HEK293 (cell line): Measurements from ENCODE around the gene EIF2B5.

Experiments used
- CTCF ChIA-PET: fragments of 350-600 bp; formaldehyde crosslinking; extraction: SDS; loops from one replicate; lab custom pipeline; 2021; ENCODE audit warnings: antibody characterized with exemption; lab: Yijun Ruan, JAX
- POLR2A ChIA-PET: fragments of 300-600 bp; formaldehyde crosslinking; extraction: SDS; loops from one replicate; lab custom pipeline; 2020; ENCODE audit warnings: antibody characterized with exemption, inconsistent platforms; lab: Yijun Ruan, JAX
- H3K27ac ChIP-seq: fragments of 200-500 bp; sonication (Bioruptor generic); 2 replicates; pipeline ENCODE4 v1.5.1; 2014; ENCODE audit warnings: low read depth, low read length, control low read depth, inconsistent platforms; ENCODE audit errors: extremely low read depth
- H3K36me3 ChIP-seq, 2 experiments: fragments of 200-500 bp in 1 of 2; sonication (Bioruptor generic) in 1 of 2; 1 replicate in 1 of 2; 2 replicates in 1 of 2; pipeline ENCODE4 v1.5.1; 2014 to 2017; ENCODE audit warnings: inconsistent platforms in 2 of 2, low read length in 2 of 2; ENCODE audit not compliant: control insufficient read depth in 2 of 2, insufficient read depth in 1 of 2
- H3K4me1 ChIP-seq: fragments of 200-500 bp; sonication (Bioruptor generic); 2 replicates; pipeline ENCODE4 v1.5.1; 2014; ENCODE audit warnings: mild to moderate bottlenecking, low read length, inconsistent platforms; ENCODE audit not compliant: control insufficient read depth, insufficient read depth
- H3K4me3 ChIP-seq: 2 replicates; pipeline ENCODE4 v1.5.1; 2011; ENCODE audit warnings: low read depth, mild to moderate bottlenecking, control low read depth, low read length, moderate library complexity
- H3K9me3 ChIP-seq: fragments of 200-500 bp; sonication (Bioruptor generic); 2 replicates; pipeline ENCODE4 v1.5.1; 2014; ENCODE audit warnings: low read depth, low read length, inconsistent platforms; ENCODE audit not compliant: control insufficient read depth, insufficient read depth
- HOXD13 ChIP-seq: sonication (generic); formaldehyde crosslinking; IDR thresholded peaks from 2 replicates; pipeline ENCODE4 v1.8.0; 2022; ENCODE audit warnings: missing genetic modification reagents, borderline replicate concordance
- IKZF3 ChIP-seq: fragments of 450-650 bp; IDR thresholded peaks from 2 replicates; pipeline ENCODE4 v1.5.0; 2018; ENCODE audit warnings: missing biosample characterization, mild to moderate bottlenecking, missing genetic modification characterization, moderate library complexity
- KLF1 ChIP-seq: fragments of 450-650 bp; formaldehyde crosslinking; IDR thresholded peaks from 2 replicates; pipeline ENCODE4 v1.5.1; 2016; ENCODE audit warnings: missing biosample characterization, missing genetic modification characterization
- ZFHX2 ChIP-seq: fragments of 450-650 bp; formaldehyde crosslinking; conservative IDR thresholded peaks from 2 replicates; pipeline ENCODE4 v1.5.1; 2016; ENCODE audit warnings: missing biosample characterization, missing genetic modification characterization
- ZNF138 ChIP-seq: fragments of 450-650 bp; formaldehyde crosslinking; IDR thresholded peaks from 2 replicates; pipeline ENCODE4 v1.5.1; 2016; ENCODE audit warnings: missing biosample characterization, missing genetic modification characterization, borderline replicate concordance
- ZNF341 ChIP-seq: fragments of 450-650 bp; formaldehyde crosslinking; IDR thresholded peaks from 2 replicates; pipeline ENCODE4; 2016; ENCODE audit warnings: low read depth, missing biosample characterization, missing genetic modification characterization
- ZNF560 ChIP-seq: fragments of 450-650 bp; formaldehyde crosslinking; IDR thresholded peaks from 2 replicates; pipeline ENCODE4 v1.5.1; 2017; ENCODE audit warnings: missing biosample characterization, missing genetic modification characterization, borderline replicate concordance
- TF ChIP-seq, protein P1 (sequence below): fragments of 450-650 bp; formaldehyde crosslinking; IDR thresholded peaks from 2 replicates; pipeline ENCODE4 v1.5.1; 2016; ENCODE audit warnings: missing biosample characterization, missing genetic modification characterization
- TF ChIP-seq, protein P2 (sequence below): fragments of 450-650 bp; formaldehyde crosslinking; IDR thresholded peaks from 2 replicates; pipeline ENCODE4 v1.5.1; 2016; ENCODE audit warnings: missing biosample characterization, missing genetic modification characterization
- TF ChIP-seq, protein P3 (sequence below): fragments of 450-650 bp; formaldehyde crosslinking; IDR thresholded peaks from 2 replicates; pipeline ENCODE4 v1.5.0; 2017; ENCODE audit warnings: missing biosample characterization, missing genetic modification characterization, borderline replicate concordance
- TF ChIP-seq, protein P4 (sequence below): fragments of 450-650 bp; formaldehyde crosslinking; IDR thresholded peaks from 2 replicates; pipeline ENCODE4 v1.5.1; 2016; ENCODE audit warnings: missing biosample characterization, missing genetic modification characterization

EIF2B5 gene

DNA sequence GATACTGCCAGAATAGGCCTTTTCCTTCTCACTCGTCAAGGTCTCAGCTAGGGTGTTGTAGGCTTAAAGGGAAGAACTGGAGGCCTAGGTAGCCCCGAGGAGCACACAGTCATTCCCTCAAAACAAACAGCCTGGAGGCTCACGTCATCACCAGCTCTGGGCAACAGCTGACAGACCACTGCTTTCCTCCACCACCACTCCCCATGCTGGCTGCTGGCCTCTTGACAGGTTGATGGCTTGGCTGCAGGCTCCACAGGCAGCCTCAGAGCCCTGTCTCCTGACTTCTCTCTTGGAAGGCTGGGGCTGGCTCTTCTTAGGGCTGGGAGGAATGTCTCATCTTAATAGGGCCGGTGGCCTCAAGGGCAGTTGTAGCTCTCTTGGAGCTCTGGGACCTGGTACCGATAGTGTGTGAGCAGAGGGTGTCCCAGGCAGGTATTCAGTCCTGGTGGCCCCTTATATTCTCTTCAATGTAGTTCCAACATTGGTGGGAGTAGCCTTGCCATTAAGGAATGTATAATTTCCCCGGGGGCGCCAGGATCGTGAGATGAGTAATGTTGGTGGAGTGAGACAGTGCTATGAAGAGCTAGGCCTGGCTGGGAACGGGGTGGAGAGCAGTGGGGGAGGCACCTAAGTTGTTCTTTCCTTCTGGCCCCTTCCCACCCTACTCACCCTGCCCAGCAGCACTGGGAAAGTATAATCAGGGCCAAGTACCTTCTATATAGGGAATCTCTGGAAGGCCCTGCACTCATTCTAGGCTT is 33.4 kb downstream of the EIF2B5 start:
- TF ChIP-seq, protein P1, sequence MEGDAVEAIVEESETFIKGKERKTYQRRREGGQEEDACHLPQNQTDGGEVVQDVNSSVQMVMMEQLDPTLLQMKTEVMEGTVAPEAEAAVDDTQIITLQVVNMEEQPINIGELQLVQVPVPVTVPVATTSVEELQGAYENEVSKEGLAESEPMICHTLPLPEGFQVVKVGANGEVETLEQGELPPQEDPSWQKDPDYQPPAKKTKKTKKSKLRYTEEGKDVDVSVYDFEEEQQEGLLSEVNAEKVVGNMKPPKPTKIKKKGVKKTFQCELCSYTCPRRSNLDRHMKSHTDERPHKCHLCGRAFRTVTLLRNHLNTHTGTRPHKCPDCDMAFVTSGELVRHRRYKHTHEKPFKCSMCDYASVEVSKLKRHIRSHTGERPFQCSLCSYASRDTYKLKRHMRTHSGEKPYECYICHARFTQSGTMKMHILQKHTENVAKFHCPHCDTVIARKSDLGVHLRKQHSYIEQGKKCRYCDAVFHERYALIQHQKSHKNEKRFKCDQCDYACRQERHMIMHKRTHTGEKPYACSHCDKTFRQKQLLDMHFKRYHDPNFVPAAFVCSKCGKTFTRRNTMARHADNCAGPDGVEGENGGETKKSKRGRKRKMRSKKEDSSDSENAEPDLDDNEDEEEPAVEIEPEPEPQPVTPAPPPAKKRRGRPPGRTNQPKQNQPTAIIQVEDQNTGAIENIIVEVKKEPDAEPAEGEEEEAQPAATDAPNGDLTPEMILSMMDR (tag by site-specific recombination) = no peak
- no peak for TF ChIP-seq IKZF3 (tag by site-specific recombination)
- Histone ChIP-seq H3K4me3 (no peak overlapping the region), H3K9me3 (no peaks in the 10 kb centered on the region), H3K27ac (no peak overlapping the region), H3K4me1 (no peaks in the 10 kb centered on the region), H3K36me3 (peaks cover 0 to 94% of the 10 kb centered on the region in 2 experiments; a peak in 2 of 3 replicates)
- POLR2A ChIA-PET = interaction anchor here (0.6 to 1.2 kb wide), 2 partner anchors 13 to 16 kb away, joined by 3 to 5 read pairs; partner anchors contain the start of gene DVL3
- CTCF ChIA-PET = no interaction called here

DNA sequence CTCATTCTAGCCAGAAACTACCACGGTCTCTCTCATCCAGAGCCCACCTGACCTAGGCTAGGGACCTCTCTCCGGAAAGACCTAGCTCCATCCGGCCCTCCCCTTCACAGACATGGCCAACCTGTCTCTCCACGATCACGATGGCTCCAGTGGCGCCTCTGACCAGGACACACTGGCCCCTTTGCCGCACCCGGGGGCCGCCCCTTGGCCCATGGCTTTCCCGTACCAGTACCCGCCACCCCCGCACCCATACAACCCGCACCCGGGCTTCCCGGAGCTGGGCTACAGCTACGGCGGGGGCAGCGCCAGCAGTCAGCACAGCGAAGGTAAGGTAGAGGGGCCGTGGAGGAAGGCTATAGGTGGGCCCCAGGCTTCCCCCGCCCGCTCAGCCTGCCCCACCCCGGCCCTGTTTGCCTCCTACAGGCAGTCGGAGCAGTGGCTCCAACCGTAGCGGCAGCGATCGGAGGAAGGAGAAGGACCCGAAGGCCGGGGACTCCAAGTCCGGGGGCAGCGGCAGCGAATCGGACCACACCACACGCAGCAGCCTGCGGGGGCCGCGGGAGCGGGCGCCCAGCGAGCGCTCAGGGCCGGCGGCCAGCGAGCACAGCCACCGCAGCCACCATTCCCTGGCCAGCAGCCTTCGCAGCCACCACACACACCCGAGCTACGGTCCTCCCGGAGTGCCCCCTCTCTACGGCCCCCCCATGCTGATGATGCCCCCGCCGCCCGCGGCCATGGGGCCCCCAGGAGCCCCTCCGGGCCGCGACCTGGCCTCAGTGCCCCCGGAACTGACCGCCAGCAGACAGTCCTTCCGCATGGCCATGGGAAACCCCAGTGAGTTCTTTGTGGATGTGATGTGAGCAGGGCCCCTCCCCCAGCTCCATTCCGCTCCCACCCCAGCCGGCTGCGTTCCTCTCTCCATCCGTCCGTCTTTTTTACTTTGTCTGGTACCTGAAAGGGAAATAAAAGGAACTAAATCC is 35.0 kb downstream of the EIF2B5 start:
- H3K9me3 ChIP-seq = no peaks in the 10 kb centered on the region
- no peaks in the 10 kb centered on the region for H3K4me1 ChIP-seq
- TF ChIP-seq ZNF138 (tag by site-specific recombination) (no peak), ZNF341 (tag by site-specific recombination) (no peak), KLF1 (tag by site-specific recombination) (no peak), IKZF3 (tag by site-specific recombination) (no peak), ZNF560 (no peak)
- TF ChIP-seq, protein P2, sequence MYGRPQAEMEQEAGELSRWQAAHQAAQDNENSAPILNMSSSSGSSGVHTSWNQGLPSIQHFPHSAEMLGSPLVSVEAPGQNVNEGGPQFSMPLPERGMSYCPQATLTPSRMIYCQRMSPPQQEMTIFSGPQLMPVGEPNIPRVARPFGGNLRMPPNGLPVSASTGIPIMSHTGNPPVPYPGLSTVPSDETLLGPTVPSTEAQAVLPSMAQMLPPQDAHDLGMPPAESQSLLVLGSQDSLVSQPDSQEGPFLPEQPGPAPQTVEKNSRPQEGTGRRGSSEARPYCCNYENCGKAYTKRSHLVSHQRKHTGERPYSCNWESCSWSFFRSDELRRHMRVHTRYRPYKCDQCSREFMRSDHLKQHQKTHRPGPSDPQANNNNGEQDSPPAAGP (tag by site-specific recombination) = no peak
- TF ChIP-seq, protein P3, sequence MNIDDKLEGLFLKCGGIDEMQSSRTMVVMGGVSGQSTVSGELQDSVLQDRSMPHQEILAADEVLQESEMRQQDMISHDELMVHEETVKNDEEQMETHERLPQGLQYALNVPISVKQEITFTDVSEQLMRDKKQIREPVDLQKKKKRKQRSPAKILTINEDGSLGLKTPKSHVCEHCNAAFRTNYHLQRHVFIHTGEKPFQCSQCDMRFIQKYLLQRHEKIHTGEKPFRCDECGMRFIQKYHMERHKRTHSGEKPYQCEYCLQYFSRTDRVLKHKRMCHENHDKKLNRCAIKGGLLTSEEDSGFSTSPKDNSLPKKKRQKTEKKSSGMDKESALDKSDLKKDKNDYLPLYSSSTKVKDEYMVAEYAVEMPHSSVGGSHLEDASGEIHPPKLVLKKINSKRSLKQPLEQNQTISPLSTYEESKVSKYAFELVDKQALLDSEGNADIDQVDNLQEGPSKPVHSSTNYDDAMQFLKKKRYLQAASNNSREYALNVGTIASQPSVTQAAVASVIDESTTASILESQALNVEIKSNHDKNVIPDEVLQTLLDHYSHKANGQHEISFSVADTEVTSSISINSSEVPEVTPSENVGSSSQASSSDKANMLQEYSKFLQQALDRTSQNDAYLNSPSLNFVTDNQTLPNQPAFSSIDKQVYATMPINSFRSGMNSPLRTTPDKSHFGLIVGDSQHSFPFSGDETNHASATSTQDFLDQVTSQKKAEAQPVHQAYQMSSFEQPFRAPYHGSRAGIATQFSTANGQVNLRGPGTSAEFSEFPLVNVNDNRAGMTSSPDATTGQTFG = no peak
- peaks cover 0 to 77% of the 10 kb centered on the region in 2 experiments; a peak in 2 of 3 replicates for H3K36me3 ChIP-seq
- H3K27ac ChIP-seq = no peak overlapping the region
- no peak overlapping the region for H3K4me3 ChIP-seq
- ChIA-PET CTCF (no interaction called here), POLR2A (interaction anchor here (1.2 kb wide), 1 partner anchor 14 kb away, joined by 3 read pairs; the partner anchor contains the start of gene DVL3)

DNA sequence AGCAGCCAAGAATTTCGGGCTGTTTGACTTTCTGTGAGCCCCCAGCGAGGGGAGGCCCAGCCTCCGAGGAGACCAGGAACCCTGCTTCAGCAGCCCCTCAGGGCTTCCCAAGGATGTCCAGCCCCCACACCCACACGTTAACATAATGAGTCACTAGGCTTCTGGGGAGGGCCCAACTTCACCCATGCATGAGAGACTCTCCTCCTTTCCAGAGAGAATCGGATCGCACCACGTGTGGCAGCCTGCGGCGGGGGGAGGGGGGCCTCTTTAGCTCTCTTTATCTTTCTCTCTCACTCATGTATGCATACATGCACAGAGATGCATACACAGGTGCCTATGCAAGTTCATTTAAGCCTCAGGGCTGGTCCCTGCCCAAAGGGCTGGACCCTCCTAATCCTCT is 36.4 kb downstream of the EIF2B5 start:
- no peaks in the 10 kb centered on the region for H3K4me1 ChIP-seq
- CTCF ChIA-PET = no interaction called here

More for the DNA sequence above, 36.4 kb downstream of the EIF2B5 start:
- no peak overlapping the region for H3K4me3 ChIP-seq
- H3K27ac ChIP-seq = no peak overlapping the region
- TF ChIP-seq HOXD13 (CRISPR knock-in tag) (no peak), ZFHX2 (peak; percentile 60; the same call in 1 of the 2 replicates)
- TF ChIP-seq, protein P4, sequence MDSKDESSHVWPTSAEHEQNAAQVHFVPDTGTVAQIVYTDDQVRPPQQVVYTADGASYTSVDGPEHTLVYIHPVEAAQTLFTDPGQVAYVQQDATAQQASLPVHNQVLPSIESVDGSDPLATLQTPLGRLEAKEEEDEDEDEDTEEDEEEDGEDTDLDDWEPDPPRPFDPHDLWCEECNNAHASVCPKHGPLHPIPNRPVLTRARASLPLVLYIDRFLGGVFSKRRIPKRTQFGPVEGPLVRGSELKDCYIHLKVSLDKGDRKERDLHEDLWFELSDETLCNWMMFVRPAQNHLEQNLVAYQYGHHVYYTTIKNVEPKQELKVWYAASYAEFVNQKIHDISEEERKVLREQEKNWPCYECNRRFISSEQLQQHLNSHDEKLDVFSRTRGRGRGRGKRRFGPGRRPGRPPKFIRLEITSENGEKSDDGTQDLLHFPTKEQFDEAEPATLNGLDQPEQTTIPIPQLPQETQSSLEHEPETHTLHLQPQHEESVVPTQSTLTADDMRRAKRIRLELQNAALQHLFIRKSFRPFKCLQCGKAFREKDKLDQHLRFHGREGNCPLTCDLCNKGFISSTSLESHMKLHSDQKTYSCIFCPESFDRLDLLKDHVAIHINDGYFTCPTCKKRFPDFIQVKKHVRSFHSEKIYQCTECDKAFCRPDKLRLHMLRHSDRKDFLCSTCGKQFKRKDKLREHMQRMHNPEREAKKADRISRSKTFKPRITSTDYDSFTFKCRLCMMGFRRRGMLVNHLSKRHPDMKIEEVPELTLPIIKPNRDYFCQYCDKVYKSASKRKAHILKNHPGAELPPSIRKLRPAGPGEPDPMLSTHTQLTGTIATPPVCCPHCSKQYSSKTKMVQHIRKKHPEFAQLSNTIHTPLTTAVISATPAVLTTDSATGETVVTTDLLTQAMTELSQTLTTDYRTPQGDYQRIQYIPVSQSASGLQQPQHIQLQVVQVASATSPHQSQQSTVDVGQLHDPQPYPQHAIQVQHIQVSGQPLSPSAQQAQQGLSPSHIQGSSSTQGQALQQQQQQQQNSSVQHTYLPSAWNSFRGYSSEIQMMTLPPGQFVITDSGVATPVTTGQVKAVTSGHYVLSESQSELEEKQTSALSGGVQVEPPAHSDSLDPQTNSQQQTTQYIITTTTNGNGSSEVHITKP (tag by site-specific recombination) = peak; percentile 79
- peaks cover 0 to 64% of the 10 kb centered on the region in 2 experiments; a peak in 2 of 3 replicates for H3K36me3 ChIP-seq
- POLR2A ChIA-PET = no interaction called here
- H3K9me3 ChIP-seq = no peaks in the 10 kb centered on the region
